A549 (cell line): ENCODE results near the gene RBMS3. TPM values are rescaled to one million over a fixed set of nuclear protein-coding genes. Genes with fewer than 3 reads are reported as not detected.

Experiments
- ATAC-seq, 2 experiments: fragments of 200-7000 bp in 1 of 2; fragments of >200 bp in 1 of 2; cut with Nextera tagmentation in 1 of 2; cut with Tn5 transposase in 1 of 2; 3 replicates each; pipeline versions ENCODE4 v1.8.0 to v1.9.1; 2018 to 2020; ENCODE audit warnings: mild to moderate bottlenecking in 1 of 2, moderate library complexity in 1 of 2
- CTCF ChIA-PET: fragments of 300-600 bp; sonication (Branson Sonifier 250); formaldehyde crosslinking; extraction: SDS; loops from one replicate; lab custom pipeline; 2021; ENCODE audit warnings: antibody characterized with exemption, inconsistent platforms; lab: Yijun Ruan, JAX
- POLR2A ChIA-PET: fragments of 350-600 bp; formaldehyde crosslinking; extraction: SDS; loops from one replicate; lab custom pipeline; 2021; ENCODE audit warnings: antibody characterized with exemption, inconsistent platforms; lab: Yijun Ruan, JAX
- DNase-seq, 2 experiments: peaks; one replicate each; pipeline versions ENCODE4 v3.0.0 to v3.0.0-alpha.2; 2011 to 2016; ENCODE audit warnings: low read depth in 1 of 2, low spot score in 1 of 2
- FAIRE-seq: peaks from 2 replicates; lab custom pipeline; 2011; peaks lifted over from hg19 to GRCh38; lab: Jason Lieb, UNC
- H3K27ac ChIP-seq, 2 experiments: fragments of >200 bp; sonication (Bioruptor Twin); formaldehyde crosslinking; 3 replicates each; pipeline ENCODE4 v1.5.1; 2016 to 2017
- H3K4me1 ChIP-seq: fragments of >200 bp; sonication (Bioruptor Twin); formaldehyde crosslinking; 3 replicates; pipeline ENCODE4 v1.6.1; 2016
- H3K4me2 ChIP-seq: fragments of >200 bp; sonication (Bioruptor Twin); formaldehyde crosslinking; 3 replicates; pipeline ENCODE4 v1.6.1; 2016
- H3K4me3 ChIP-seq: fragments of >200 bp; sonication (Bioruptor Twin); formaldehyde crosslinking; 3 replicates; pipeline ENCODE4 v1.5.1; 2016
- H3K9me3 ChIP-seq: fragments of >200 bp; sonication (Bioruptor Twin); formaldehyde crosslinking; 3 replicates; pipeline ENCODE4 v1.6.1; 2016
- CBX2 ChIP-seq: fragments of 200-600 bp; sonication (generic); IDR thresholded peaks from 2 replicates; pipeline ENCODE4 v1.6.1; 2016; ENCODE audit warnings: low read depth, mild to moderate bottlenecking, borderline replicate concordance
- CHD2 ChIP-seq: fragments of 150-350 bp; IDR thresholded peaks from 2 replicates; pipeline ENCODE4 v1.6.1; 2014; ENCODE audit warnings: low read length; ENCODE audit not compliant: partially characterized antibody
- CHD4 ChIP-seq: fragments of 200-600 bp; sonication (generic); IDR thresholded peaks from 2 replicates; pipeline ENCODE4 v1.6.1; 2016; ENCODE audit warnings: antibody characterized with exemption, mild to moderate bottlenecking, borderline replicate concordance
- E2F6 ChIP-seq: IDR thresholded peaks from 2 replicates; pipeline ENCODE4 v1.6.1; 2012; ENCODE audit warnings: low read depth, borderline replicate concordance
- EP300 ChIP-seq, 2 experiments: fragments of >200 bp; sonication (Bioruptor Twin); formaldehyde crosslinking; IDR thresholded peaks; 2 replicates in 1 of 2; 3 replicates in 1 of 2; pipeline ENCODE4 v1.6.1; 2016 to 2017
- FOXS1 ChIP-seq: fragments of 250-450 bp; sonication (Bioruptor Pico); IDR thresholded peaks from 2 replicates; pipeline ENCODE4 v1.5.0; 2020; ENCODE audit warnings: mild to moderate bottlenecking, moderate library complexity
- HOXA7 ChIP-seq: fragments of 250-450 bp; sonication (Bioruptor Pico); IDR thresholded peaks from 2 replicates; pipeline ENCODE4 v1.5.0; 2020; ENCODE audit warnings: mild to moderate bottlenecking, moderate library complexity
- HOXB5 ChIP-seq: fragments of 250-450 bp; sonication (Bioruptor Pico); IDR thresholded peaks from 2 replicates; pipeline ENCODE4 v1.5.0; 2020; ENCODE audit warnings: mild to moderate bottlenecking, moderate library complexity
- JUN ChIP-seq, 2 experiments: fragments of >200 bp; sonication (Bioruptor Twin); formaldehyde crosslinking; IDR thresholded peaks; 2 replicates in 1 of 2; 3 replicates in 1 of 2; pipeline ENCODE4 v1.6.1; 2016 to 2017
- JUNB ChIP-seq: fragments of >200 bp; sonication (Bioruptor Twin); formaldehyde crosslinking; IDR thresholded peaks from 2 replicates; pipeline ENCODE4 v1.6.1; 2016
- KDM5A ChIP-seq: fragments of 200-600 bp; sonication (generic); IDR thresholded peaks from 2 replicates; pipeline ENCODE4 v1.6.1; 2016; ENCODE audit warnings: antibody characterized with exemption, mild to moderate bottlenecking
- NPAS2 ChIP-seq: fragments of 250-450 bp; sonication (Bioruptor Pico); IDR thresholded peaks from 2 replicates; pipeline ENCODE4 v1.8.0; 2022; ENCODE audit warnings: mild to moderate bottlenecking, moderate library complexity, borderline replicate concordance
- NR3C1 ChIP-seq: fragments of >200 bp; sonication (Bioruptor Twin); formaldehyde crosslinking; IDR thresholded peaks from 3 replicates; pipeline ENCODE4 v1.6.1; 2017
- POLR2AphosphoS2 ChIP-seq: conservative IDR thresholded peaks from 2 replicates; pipeline ENCODE4 v1.6.1; 2012; ENCODE audit warnings: low read length, improper control_type of control experiment, inconsistent platforms
- REST ChIP-seq: fragments of 200-600 bp; sonication (generic); IDR thresholded peaks from 2 replicates; pipeline ENCODE4 v1.6.1; 2016; ENCODE audit warnings: antibody characterized with exemption, mild to moderate bottlenecking, moderate library complexity
- RNF2 ChIP-seq: fragments of 200-600 bp; sonication (generic); IDR thresholded peaks from 2 replicates; pipeline ENCODE4 v1.6.1; 2016; ENCODE audit warnings: low read depth, mild to moderate bottlenecking, antibody characterized with exemption, moderate library complexity, borderline replicate concordance
- SREBF2 ChIP-seq: fragments of 450-650 bp; IDR thresholded peaks from 2 replicates; pipeline ENCODE4 v1.6.1; 2014; ENCODE audit warnings: mild to moderate bottlenecking, moderate library complexity
- TP53 ChIP-seq: fragments of 250-450 bp; sonication (Bioruptor Pico); IDR thresholded peaks from 2 replicates; pipeline ENCODE4 v1.5.0; 2021; ENCODE audit warnings: mild to moderate bottlenecking, moderate library complexity
- ZNF302 ChIP-seq: fragments of 250-450 bp; sonication (Bioruptor Pico); IDR thresholded peaks from 2 replicates; pipeline ENCODE4 v1.9.0; 2021; ENCODE audit warnings: inconsistent platforms, mild to moderate bottlenecking, moderate library complexity
- ZSCAN20 ChIP-seq: fragments of 250-450 bp; sonication (Bioruptor Pico); IDR thresholded peaks from 2 replicates; pipeline ENCODE4 v1.8.0; 2022; ENCODE audit warnings: mild to moderate bottlenecking, moderate library complexity
- WGBS: methylation state at CpG from one replicate; pipeline ENCODE4 v1.1.6; 2017; ENCODE audit errors: missing lambda C conversion rate; 5-methylcytosine and 5-hydroxymethylcytosine counted together
- polyA plus RNA-seq, 4 experiments: library from polyadenylated mRNA; depleted of rRNA in 3 of 4; stranded (reverse); fragments of >200 nt; fragmentation: RNase III in 1 of 4; extraction: RNeasy Plus Mini Kit Qiagen cat#74134 plus additional on column Dnase treatment in 1 of 4; gene quantifications; 2 replicates in 3 of 4; 3 replicates in 1 of 4; pipeline ENCODE4 v1.2.3, GENCODE V29; 2011 to 2017
- TF ChIP-seq, protein P1 (sequence below): fragments of 250-450 bp; sonication (Bioruptor Pico); IDR thresholded peaks from 2 replicates; pipeline ENCODE4 v1.5.0; 2020; ENCODE audit warnings: low read depth, mild to moderate bottlenecking, moderate library complexity
- TF ChIP-seq, protein P2 (sequence below): fragments of 450-650 bp; IDR thresholded peaks from 2 replicates; pipeline ENCODE4 v1.6.1; 2014; ENCODE audit warnings: antibody characterized with exemption

RBMS3 gene
- polyA plus RNA-seq, 2 of the 4 experiments (the other 2 are of a cell fraction): 0.92 to 4.1 TPM

GRCh38 chr3:29901097-29901496 is 620.2 kb downstream of the RBMS3 start (continued):
- no peak for TF ChIP-seq REST
- TF ChIP-seq JUN (IDR thresholded peaks at IDR 0.05): no peak
- no peak for TF ChIP-seq CHD4

DNA sequence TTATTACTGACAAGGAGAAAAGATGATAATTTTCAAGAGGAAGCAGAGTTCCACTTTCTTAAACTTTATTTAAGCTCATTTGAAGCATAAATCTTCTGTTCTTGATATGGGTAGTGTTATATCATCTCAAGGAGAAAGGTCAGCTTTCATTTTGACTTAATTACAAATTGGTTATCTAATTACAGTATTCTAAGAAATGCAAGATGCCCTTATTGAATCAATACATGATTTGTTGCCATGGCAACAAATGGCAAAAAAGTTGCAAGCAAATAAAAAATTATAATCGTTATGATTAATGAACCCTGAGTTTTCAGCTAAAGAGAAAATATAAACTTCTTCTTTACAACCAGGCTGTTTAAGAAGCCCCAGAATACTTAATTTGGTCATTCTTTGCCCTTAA is 622.7 kb downstream of the RBMS3 start:
- 91% methylated on average over 1 of the region's 1 CpG for WGBS
- DNase-seq (no peak), ATAC-seq (no peak), FAIRE-seq (no peak)
- H3K4me2 ChIP-seq: no peak overlapping the region
- ChIA-PET CTCF (no interaction called here), POLR2A (no interaction called here)
- TF ChIP-seq NR3C1 (no peak), TP53 (CRISPR knock-in tag) (no peak), CHD2 (no peak), HOXA7 (CRISPR knock-in tag) (no peak), ZNF302 (CRISPR knock-in tag) (no peak), FOXS1 (CRISPR knock-in tag) (no peak), POLR2AphosphoS2 (no peak), NPAS2 (CRISPR knock-in tag) (no peak), E2F6 (no peak), ZSCAN20 (no peak), JUNB (no peak), CHD4 (no peak), CBX2 (no peak), SREBF2 (no peak), EP300 (IDR thresholded peaks at IDR 0.05) (no peak), RNF2 (no peak), KDM5A (no peak), HOXB5 (no peak)
- TF ChIP-seq, protein P1, sequence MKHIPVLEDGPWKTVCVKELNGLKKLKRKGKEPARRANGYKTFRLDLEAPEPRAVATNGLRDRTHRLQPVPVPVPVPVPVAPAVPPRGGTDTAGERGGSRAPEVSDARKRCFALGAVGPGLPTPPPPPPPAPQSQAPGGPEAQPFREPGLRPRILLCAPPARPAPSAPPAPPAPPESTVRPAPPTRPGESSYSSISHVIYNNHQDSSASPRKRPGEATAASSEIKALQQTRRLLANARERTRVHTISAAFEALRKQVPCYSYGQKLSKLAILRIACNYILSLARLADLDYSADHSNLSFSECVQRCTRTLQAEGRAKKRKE (CRISPR knock-in tag): no peak
- TF ChIP-seq, protein P2, sequence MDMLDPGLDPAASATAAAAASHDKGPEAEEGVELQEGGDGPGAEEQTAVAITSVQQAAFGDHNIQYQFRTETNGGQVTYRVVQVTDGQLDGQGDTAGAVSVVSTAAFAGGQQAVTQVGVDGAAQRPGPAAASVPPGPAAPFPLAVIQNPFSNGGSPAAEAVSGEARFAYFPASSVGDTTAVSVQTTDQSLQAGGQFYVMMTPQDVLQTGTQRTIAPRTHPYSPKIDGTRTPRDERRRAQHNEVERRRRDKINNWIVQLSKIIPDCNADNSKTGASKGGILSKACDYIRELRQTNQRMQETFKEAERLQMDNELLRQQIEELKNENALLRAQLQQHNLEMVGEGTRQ: no peak
- no peaks in the 10 kb centered on the region for H3K4me1 ChIP-seq
- H3K27ac ChIP-seq: no peak overlapping the region
- H3K4me3 ChIP-seq: no peak overlapping the region
- H3K9me3 ChIP-seq: no peaks in the 10 kb centered on the region
